ENCODE results near the gene SSRP1. TPM values are rescaled to one million over a fixed set of nuclear protein-coding genes. Genes with fewer than 3 reads are reported as not detected.

SSRP1 gene
- total RNA-seq, 1 donor from 2014 or later = 79.5 TPM

- DNase-seq (ENCODE audit: low read depth) (no peak), FAIRE-seq (no peak)
- peaks cover 21% of the 10 kb centered on the region for H3K4me1 ChIP-seq (ENCODE audit: insufficient read depth, low read length)
- H3K27me3 Mint-ChIP-seq (ENCODE audit: low read depth, unreplicated experiment) = no peaks in the 10 kb centered on the region
- no peak overlapping the region for H3K4me3 ChIP-seq (ENCODE audit: insufficient read depth, low read depth, low read length)
- peaks cover 49% of the 10 kb centered on the region for H4K20me1 ChIP-seq (ENCODE audit: insufficient read depth, low read length)
- H3K9me3 Mint-ChIP-seq (ENCODE audit: unreplicated experiment) = peaks cover 6% of the 10 kb centered on the region
- H3K4me1 Mint-ChIP-seq (ENCODE audit: low read depth, unreplicated experiment) = peaks cover 20% of the 10 kb centered on the region
- no peaks in the 10 kb centered on the region for H3K27me3 ChIP-seq (ENCODE audit: insufficient read depth, low read length)
- peaks cover 7% of the 10 kb centered on the region for H3K9me3 ChIP-seq (ENCODE audit: insufficient read depth, low read depth, low read length)
- H3K36me3 Mint-ChIP-seq (ENCODE audit: low read depth, unreplicated experiment) = peaks cover 41% of the 10 kb centered on the region
- H3K27ac Mint-ChIP-seq (ENCODE audit: unreplicated experiment) = peak overlapping the region; percentile 27
- peaks cover 36% of the 10 kb centered on the region for H3K36me3 ChIP-seq (ENCODE audit: insufficient read depth, low read length)
- H3K79me2 ChIP-seq (ENCODE audit: insufficient read depth, low read length) = peaks cover 42% of the 10 kb centered on the region
- no peak overlapping the region for H2AFZ ChIP-seq (ENCODE audit: low read depth, low read length)
- no peak overlapping the region for H3K9ac ChIP-seq (ENCODE audit: low read length)
- TF ChIP-seq CTCF (IDR thresholded peaks at IDR 0.05; ENCODE audit: insufficient read depth, low read depth, low read length) (no peak), EZH2 (IDR thresholded peaks at IDR 0.05; ENCODE audit: insufficient read depth, low read length) (no peak)
- no peak overlapping the region for H3K4me2 ChIP-seq (ENCODE audit: low read length)
- no peak overlapping the region for H3K4me3 Mint-ChIP-seq (ENCODE audit: unreplicated experiment)
- H3K27ac ChIP-seq (ENCODE audit: low read depth, low read length) = no peak overlapping the region
Observed at GRCh38 chr11:57301711-57302423, 33.8 kb downstream of the SSRP1 start.

DNA sequence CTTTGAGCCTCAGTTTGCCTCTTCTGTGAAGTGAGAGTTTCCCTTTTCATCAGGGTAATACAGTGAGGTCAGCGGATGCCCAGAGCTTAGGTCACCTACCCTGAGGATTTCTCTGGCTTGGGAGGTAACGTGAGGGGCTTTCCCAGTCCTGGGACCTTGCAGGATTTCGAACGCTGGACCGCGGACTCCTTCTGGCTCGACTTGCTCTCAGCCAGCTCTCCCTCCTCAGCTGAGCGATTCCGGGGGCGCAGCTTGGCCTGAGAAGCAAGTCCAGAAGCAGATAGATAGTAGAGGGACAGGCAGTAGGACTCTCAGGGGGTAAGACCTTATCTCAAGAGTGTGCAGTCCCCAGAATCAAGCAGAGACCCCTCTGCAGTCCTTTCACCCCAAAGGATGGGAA is 34.9 kb downstream of the SSRP1 start:
- no peak for FAIRE-seq
- no peak overlapping the region for H3K4me3 ChIP-seq (ENCODE audit: insufficient read depth, low read depth, low read length)
- no peak overlapping the region for H3K4me3 Mint-ChIP-seq (ENCODE audit: unreplicated experiment)
- no peak overlapping the region for H3K4me2 ChIP-seq (ENCODE audit: low read length)
- peaks cover 41% of the 10 kb centered on the region for H4K20me1 ChIP-seq (ENCODE audit: insufficient read depth, low read length)
- peaks cover 32% of the 10 kb centered on the region for H3K79me2 ChIP-seq (ENCODE audit: insufficient read depth, low read length)
- peaks cover 15% of the 10 kb centered on the region for H3K4me1 ChIP-seq (ENCODE audit: insufficient read depth, low read length)
- H3K27ac Mint-ChIP-seq (ENCODE audit: unreplicated experiment) = no peak overlapping the region
- peaks cover 45% of the 10 kb centered on the region for H3K36me3 Mint-ChIP-seq (ENCODE audit: low read depth, unreplicated experiment)
- peaks cover 39% of the 10 kb centered on the region for H3K36me3 ChIP-seq (ENCODE audit: insufficient read depth, low read length)
- peaks cover 15% of the 10 kb centered on the region for H3K4me1 Mint-ChIP-seq (ENCODE audit: low read depth, unreplicated experiment)
- H3K27ac ChIP-seq (ENCODE audit: low read depth, low read length) = no peak overlapping the region
- no peaks in the 10 kb centered on the region for H3K27me3 Mint-ChIP-seq (ENCODE audit: low read depth, unreplicated experiment)
- peaks cover 6% of the 10 kb centered on the region for H3K9me3 Mint-ChIP-seq (ENCODE audit: unreplicated experiment)
- no peak overlapping the region for H3K9ac ChIP-seq (ENCODE audit: low read length)
- no peak for TF ChIP-seq EZH2 (IDR thresholded peaks at IDR 0.05; ENCODE audit: insufficient read depth, low read length)
- TF ChIP-seq CTCF (IDR thresholded peaks at IDR 0.05; ENCODE audit: insufficient read depth, low read depth, low read length) = no peak
- H2AFZ ChIP-seq (ENCODE audit: low read depth, low read length) = no peak overlapping the region
- DNase-seq (ENCODE audit: low read depth) = no peak
- H3K9me3 ChIP-seq (ENCODE audit: insufficient read depth, low read depth, low read length) = peaks cover 7% of the 10 kb centered on the region
- H3K27me3 ChIP-seq (ENCODE audit: insufficient read depth, low read length) = no peaks in the 10 kb centered on the region

DNA sequence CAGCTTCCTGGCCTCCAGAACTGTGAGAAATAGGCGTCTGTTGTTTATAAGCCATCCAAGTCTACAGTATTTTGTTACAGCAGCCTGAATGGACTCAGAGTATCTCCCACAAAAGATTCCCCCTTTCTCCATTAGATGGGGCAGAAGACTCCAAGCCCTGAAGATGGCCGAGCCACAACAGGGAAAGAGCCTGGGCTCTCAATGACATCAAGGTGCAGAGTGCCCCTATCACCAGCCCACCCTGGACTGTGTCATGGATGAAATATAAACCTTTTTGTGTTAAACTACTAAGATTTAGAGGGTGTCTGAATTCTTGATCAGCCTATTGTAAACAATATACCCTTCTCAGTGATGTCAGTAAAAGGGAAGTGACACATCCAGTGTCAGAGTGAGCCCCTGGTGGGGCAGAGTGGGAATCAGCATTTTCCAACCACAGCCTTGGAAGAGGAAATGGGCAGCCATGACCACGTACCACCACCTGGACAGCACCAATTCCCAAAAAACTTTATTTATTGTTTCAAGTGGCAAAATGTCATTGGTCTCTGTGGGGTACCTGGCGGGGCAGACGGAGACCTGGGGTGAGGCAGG is 36.4 kb downstream of the SSRP1 start:
- FAIRE-seq (no peak), DNase-seq (ENCODE audit: low read depth) (no peak)
- Mint-ChIP-seq H3K4me3 (ENCODE audit: unreplicated experiment) (no peak overlapping the region), H3K36me3 (ENCODE audit: low read depth, unreplicated experiment) (peaks cover 46% of the 10 kb centered on the region), H3K27ac (ENCODE audit: unreplicated experiment) (no peak overlapping the region), H3K27me3 (ENCODE audit: low read depth, unreplicated experiment) (no peaks in the 10 kb centered on the region), H3K9me3 (ENCODE audit: unreplicated experiment) (peaks cover 6% of the 10 kb centered on the region), H3K4me1 (ENCODE audit: low read depth, unreplicated experiment) (peaks cover 17% of the 10 kb centered on the region)
- H3K27ac ChIP-seq (ENCODE audit: low read depth, low read length) = no peak overlapping the region
- peaks cover 12% of the 10 kb centered on the region for H3K4me1 ChIP-seq (ENCODE audit: insufficient read depth, low read length)
- no peak for TF ChIP-seq EZH2 (IDR thresholded peaks at IDR 0.05; ENCODE audit: insufficient read depth, low read length)
- TF ChIP-seq CTCF (IDR thresholded peaks at IDR 0.05; ENCODE audit: insufficient read depth, low read depth, low read length) = no peak
- H2AFZ ChIP-seq (ENCODE audit: low read depth, low read length) = no peak overlapping the region
- H3K4me3 ChIP-seq (ENCODE audit: insufficient read depth, low read depth, low read length) = no peak overlapping the region
- H4K20me1 ChIP-seq (ENCODE audit: insufficient read depth, low read length) = peaks cover 27% of the 10 kb centered on the region
- peaks cover 39% of the 10 kb centered on the region for H3K36me3 ChIP-seq (ENCODE audit: insufficient read depth, low read length)
- H3K9me3 ChIP-seq (ENCODE audit: insufficient read depth, low read depth, low read length) = peaks cover 7% of the 10 kb centered on the region
- H3K79me2 ChIP-seq (ENCODE audit: insufficient read depth, low read length) = peaks cover 17% of the 10 kb centered on the region
- no peaks in the 10 kb centered on the region for H3K27me3 ChIP-seq (ENCODE audit: insufficient read depth, low read length)
- no peak overlapping the region for H3K9ac ChIP-seq (ENCODE audit: low read length)
- no peak overlapping the region for H3K4me2 ChIP-seq (ENCODE audit: low read length)
